Esophagus squamous epithelium (tissue), 4 donors: ENCODE measurements around the gene CRYBB2.

Source experiments
- POLR2A ChIP-seq, 4 donors: fragments of 450-650 bp; IDR thresholded peaks; one replicate each; pipeline ENCODE4 v1.6.1; 2017; ENCODE audit warnings: antibody characterized with exemption in 4 of 4, mild to moderate bottlenecking in 4 of 4, moderate library complexity in 3 of 4
- TF ChIP-seq, protein P1 (sequence below), 6 experiments: fragments of 450-650 bp in 4 of 6; fragments of 200-600 bp in 2 of 6; sonication (generic) in 2 of 6; IDR thresholded peaks; one replicate each; pipeline ENCODE4 v1.5.1; 2016 to 2019; ENCODE audit warnings: antibody characterized with exemption in 6 of 6, mild to moderate bottlenecking in 4 of 6, moderate library complexity in 4 of 6

DNA sequence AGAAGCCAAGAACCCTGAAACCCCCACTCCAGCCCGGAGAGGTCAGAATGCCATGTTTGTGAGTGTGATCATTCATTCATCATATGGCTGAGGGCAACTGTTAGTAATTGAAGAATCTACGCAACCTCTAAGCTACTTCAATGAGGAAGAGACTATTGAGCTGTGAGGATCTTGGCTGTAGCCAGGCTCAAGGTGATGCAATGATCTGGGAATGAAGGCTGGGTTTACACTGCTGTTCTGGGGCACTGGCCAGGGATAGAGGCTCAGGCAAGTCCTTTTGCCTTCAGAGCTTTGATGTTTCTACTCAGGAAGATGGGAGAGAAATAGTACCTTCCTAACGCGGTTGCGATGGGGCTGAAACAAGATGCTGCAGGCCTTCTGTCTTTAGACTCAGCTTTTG lies 12.9 kb downstream of the CRYBB2 start:
- TF ChIP-seq, protein P1, sequence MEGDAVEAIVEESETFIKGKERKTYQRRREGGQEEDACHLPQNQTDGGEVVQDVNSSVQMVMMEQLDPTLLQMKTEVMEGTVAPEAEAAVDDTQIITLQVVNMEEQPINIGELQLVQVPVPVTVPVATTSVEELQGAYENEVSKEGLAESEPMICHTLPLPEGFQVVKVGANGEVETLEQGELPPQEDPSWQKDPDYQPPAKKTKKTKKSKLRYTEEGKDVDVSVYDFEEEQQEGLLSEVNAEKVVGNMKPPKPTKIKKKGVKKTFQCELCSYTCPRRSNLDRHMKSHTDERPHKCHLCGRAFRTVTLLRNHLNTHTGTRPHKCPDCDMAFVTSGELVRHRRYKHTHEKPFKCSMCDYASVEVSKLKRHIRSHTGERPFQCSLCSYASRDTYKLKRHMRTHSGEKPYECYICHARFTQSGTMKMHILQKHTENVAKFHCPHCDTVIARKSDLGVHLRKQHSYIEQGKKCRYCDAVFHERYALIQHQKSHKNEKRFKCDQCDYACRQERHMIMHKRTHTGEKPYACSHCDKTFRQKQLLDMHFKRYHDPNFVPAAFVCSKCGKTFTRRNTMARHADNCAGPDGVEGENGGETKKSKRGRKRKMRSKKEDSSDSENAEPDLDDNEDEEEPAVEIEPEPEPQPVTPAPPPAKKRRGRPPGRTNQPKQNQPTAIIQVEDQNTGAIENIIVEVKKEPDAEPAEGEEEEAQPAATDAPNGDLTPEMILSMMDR (IDR thresholded peaks at IDR 0.05) = no peak
- no peak for TF ChIP-seq POLR2A (IDR thresholded peaks at IDR 0.05)
